ENCODE data around the gene SLC23A3. TPM values are rescaled to one million over a fixed set of nuclear protein-coding genes. Genes with fewer than 3 reads are reported as not detected.
A peak's percentile ranks its signal among the peaks of the same experiment; 100 is the strongest.

The SLC23A3 gene
- total and polyA plus RNA-seq, 9 of the 15 experiments (the other 6 are each of a cell fraction or from before 2014, with no cell fraction given) = 0.06 to 0.64 (median 0.16) TPM

GRCh38 chr2:219177552-219178376 is 7.9 kb upstream of the SLC23A3 start, which contains the start of gene RETREG2 (continued):
- TF ChIP-seq SIN3A (IDR thresholded peaks at IDR 0.05; ENCODE audit: borderline replicate concordance in 2 of 2, control insufficient read depth in 1 of 2, low read depth in 2 of 2, low read length in 2 of 2) (peak in 1 of 2 experiments; percentile 88; a peak in 2 of 4 replicates), ZNF586 (CRISPR knock-in tag; conservative IDR thresholded peaks at IDR 0.05) (0 out of 2 replicates have a peak, but pooled peaks have one; percentile 33), PML (IDR thresholded peaks at IDR 0.05; ENCODE audit: low read length) (no peak), RREB1 (CRISPR knock-in tag; IDR thresholded peaks at IDR 0.05) (no peak), NR2C2 (CRISPR knock-in tag; IDR thresholded peaks at IDR 0.05) (no peak), NR2C2 (tag; IDR thresholded peaks at IDR 0.05) (peak; percentile 49), ZNF316 (IDR thresholded peaks at IDR 0.05) (peak; percentile 8; the same call in 1 of the 2 replicates), FOXK2 (conservative IDR thresholded peaks at IDR 0.05 in 1 of 2, IDR thresholded peaks at IDR 0.05 in 1 of 2; ENCODE audit: low read depth in 2 of 2) (peak; percentile 87; a peak in 3 of 4 replicates), SMARCA4 (IDR thresholded peaks at IDR 0.05) (peak; percentile 43; the same call in 1 of the 2 replicates), ATF4 (CRISPR knock-in tag; IDR thresholded peaks at IDR 0.05) (peak; percentile 61), XRCC5 (IDR thresholded peaks at IDR 0.05; ENCODE audit: low read depth, low read length) (no peak), TRIM28 (IDR thresholded peaks at IDR 0.05) (peak; percentile 50; the same call in 1 of the 2 replicates), RBM25 (IDR thresholded peaks at IDR 0.05; ENCODE audit: low read depth, low read length, severe bottlenecking) (no peak), MITF (IDR thresholded peaks at IDR 0.05) (peak; percentile 39; the same call in 1 of the 2 replicates), STAT6 (CRISPR knock-in tag; IDR thresholded peaks at IDR 0.05) (no peak), ZNF561 (CRISPR knock-in tag; conservative IDR thresholded peaks at IDR 0.05) (no peak), TCF7 (IDR thresholded peaks at IDR 0.05; ENCODE audit: borderline replicate concordance) (no peak)
